Thyroid gland (tissue), 4 donors: ENCODE measurements around the gene IREB2.

Source experiments
- POLR2A ChIP-seq, 2 donors: fragments of 450-650 bp; IDR thresholded peaks; one replicate each; pipeline ENCODE4 v1.6.1; 2017; ENCODE audit warnings: antibody characterized with exemption in 2 of 2, mild to moderate bottlenecking in 2 of 2, moderate library complexity in 1 of 2
- TF ChIP-seq, protein P1 (sequence below), 6 experiments: fragments of 200-600 bp in 3 of 6; fragments of 450-650 bp in 3 of 6; sonication (generic) in 3 of 6; IDR thresholded peaks; one replicate each; pipeline ENCODE4 v1.5.1; 2016 to 2019; ENCODE audit warnings: antibody characterized with exemption in 6 of 6, mild to moderate bottlenecking in 2 of 6, inconsistent platforms in 1 of 6, moderate library complexity in 1 of 6

DNA sequence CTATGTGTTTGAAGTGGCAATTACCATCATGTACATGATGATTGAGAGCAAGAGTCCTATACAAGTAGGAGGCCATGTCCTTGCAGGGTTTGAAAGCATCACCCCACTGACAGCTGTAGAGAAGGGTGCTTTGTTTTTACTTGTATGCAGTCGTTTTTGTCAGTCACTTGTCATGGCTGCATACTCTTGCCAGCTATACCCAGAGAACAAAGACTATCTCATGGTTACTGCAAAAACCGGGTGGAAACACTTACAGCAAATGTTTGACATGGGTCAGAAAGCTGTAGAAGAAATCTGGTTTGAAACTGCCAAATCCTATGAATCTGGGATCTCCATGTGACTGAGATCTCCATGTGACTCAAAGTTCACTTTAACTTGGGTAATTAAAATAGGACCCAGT lies 95.3 kb downstream of the IREB2 start:
- no peak for TF ChIP-seq POLR2A (IDR thresholded peaks at IDR 0.05)
- TF ChIP-seq, protein P1, sequence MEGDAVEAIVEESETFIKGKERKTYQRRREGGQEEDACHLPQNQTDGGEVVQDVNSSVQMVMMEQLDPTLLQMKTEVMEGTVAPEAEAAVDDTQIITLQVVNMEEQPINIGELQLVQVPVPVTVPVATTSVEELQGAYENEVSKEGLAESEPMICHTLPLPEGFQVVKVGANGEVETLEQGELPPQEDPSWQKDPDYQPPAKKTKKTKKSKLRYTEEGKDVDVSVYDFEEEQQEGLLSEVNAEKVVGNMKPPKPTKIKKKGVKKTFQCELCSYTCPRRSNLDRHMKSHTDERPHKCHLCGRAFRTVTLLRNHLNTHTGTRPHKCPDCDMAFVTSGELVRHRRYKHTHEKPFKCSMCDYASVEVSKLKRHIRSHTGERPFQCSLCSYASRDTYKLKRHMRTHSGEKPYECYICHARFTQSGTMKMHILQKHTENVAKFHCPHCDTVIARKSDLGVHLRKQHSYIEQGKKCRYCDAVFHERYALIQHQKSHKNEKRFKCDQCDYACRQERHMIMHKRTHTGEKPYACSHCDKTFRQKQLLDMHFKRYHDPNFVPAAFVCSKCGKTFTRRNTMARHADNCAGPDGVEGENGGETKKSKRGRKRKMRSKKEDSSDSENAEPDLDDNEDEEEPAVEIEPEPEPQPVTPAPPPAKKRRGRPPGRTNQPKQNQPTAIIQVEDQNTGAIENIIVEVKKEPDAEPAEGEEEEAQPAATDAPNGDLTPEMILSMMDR (IDR thresholded peaks at IDR 0.05), result no peak
